ENCODE results near the gene SKIC2. TPM values are rescaled to one million over a fixed set of nuclear protein-coding genes. Genes with fewer than 3 reads are reported as not detected.

SKIC2 gene
- total RNA-seq, 3 donors from 2014 or later (not counting 1 experiment from before 2014, with no cell fraction given), result 119 to 184 (median 151) TPM

DNA sequence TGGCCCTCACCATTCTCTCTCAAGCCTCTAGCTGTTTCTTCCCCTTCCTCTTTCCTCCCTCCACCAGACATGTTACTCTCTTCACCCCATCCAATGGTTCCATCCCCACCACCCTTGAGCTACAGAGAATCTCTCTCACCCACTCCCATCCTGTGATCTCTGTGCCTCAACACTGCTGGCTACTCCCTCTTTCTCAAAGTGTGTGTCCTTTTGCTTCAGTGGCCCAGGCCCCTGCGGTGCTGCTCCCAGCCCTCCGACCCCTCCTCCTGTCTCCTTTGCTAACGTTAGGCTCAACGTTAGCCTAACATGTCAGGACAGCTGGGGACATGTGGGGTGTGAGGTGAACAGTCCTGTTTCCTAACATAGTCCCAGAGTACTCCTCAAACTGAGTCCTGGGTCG is 6.1 kb upstream of the SKIC2 start:
- H3K9me3 Mint-ChIP-seq, result no peaks in the 10 kb centered on the region
- WGBS (ENCODE audit: insufficient coverage), result 90% methylated on average over 5 of the region's 5 CpGs

DNA sequence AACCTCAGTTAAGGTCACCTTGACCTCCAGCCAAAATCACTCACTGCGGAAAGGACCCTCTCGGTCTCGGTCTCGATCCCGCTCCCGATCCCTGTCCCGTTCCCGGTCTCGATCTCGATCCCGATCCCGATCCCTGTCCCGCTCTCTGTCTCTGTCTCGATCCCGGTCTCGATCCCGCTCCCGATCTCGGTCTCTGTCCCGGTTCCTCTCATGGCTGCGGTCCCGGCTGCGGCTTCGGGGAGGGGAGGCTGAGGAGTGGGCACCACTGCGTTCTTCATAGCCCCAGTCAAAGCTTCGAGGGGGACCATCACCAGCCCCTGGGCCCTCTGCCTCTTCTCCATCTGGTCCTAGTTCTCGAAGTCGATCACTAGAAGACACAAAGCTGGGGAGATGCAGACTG is 4.5 kb upstream of the SKIC2 start:
- Mint-ChIP-seq H3K4me3 (no peak overlapping the region), H3K4me1 (peaks cover 22 to 26% of the 10 kb centered on the region in 2 donors), H3K27ac (peak overlapping the region in 1 of 2 donors; percentile 47), H3K36me3 (peaks cover 14% of the 10 kb centered on the region), H3K9me3 (no peaks in the 10 kb centered on the region), H3K27me3 (ENCODE audit: low read depth in 2 of 2) (no peaks in the 10 kb centered on the region)
- H3K4me1 ChIP-seq (ENCODE audit: control insufficient read depth, insufficient read depth, low read length), result peaks cover 12% of the 10 kb centered on the region
- 97% methylated on average over 28 of the region's 28 CpGs for WGBS (ENCODE audit: insufficient coverage)
- no peak for ATAC-seq
- no peak for DNase-seq
- H3K27ac ChIP-seq (ENCODE audit: low read length), result no peak overlapping the region
- no peak overlapping the region for H3K4me3 ChIP-seq (ENCODE audit: low read length)
- TF ChIP-seq, protein P1, sequence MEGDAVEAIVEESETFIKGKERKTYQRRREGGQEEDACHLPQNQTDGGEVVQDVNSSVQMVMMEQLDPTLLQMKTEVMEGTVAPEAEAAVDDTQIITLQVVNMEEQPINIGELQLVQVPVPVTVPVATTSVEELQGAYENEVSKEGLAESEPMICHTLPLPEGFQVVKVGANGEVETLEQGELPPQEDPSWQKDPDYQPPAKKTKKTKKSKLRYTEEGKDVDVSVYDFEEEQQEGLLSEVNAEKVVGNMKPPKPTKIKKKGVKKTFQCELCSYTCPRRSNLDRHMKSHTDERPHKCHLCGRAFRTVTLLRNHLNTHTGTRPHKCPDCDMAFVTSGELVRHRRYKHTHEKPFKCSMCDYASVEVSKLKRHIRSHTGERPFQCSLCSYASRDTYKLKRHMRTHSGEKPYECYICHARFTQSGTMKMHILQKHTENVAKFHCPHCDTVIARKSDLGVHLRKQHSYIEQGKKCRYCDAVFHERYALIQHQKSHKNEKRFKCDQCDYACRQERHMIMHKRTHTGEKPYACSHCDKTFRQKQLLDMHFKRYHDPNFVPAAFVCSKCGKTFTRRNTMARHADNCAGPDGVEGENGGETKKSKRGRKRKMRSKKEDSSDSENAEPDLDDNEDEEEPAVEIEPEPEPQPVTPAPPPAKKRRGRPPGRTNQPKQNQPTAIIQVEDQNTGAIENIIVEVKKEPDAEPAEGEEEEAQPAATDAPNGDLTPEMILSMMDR (IDR thresholded peaks at IDR 0.05), result no peak
- H3K27me3 ChIP-seq (ENCODE audit: control insufficient read depth, insufficient read depth, low read length), result no peaks in the 10 kb centered on the region
- no peaks in the 10 kb centered on the region for H3K9me3 ChIP-seq (ENCODE audit: control insufficient read depth, insufficient read depth, low read length)
- intact Hi-C loops (cut with micrococcal nuclease), result no loop called here
- H3K36me3 ChIP-seq (ENCODE audit: control insufficient read depth, insufficient read depth, low read length), result peaks cover 43% of the 10 kb centered on the region

More for the DNA sequence above, 6.1 kb upstream of the SKIC2 start:
- H3K4me3 Mint-ChIP-seq, result no peak overlapping the region
- H3K4me3 ChIP-seq (ENCODE audit: low read length), result no peak overlapping the region
- H3K27me3 ChIP-seq (ENCODE audit: control insufficient read depth, insufficient read depth, low read length), result no peaks in the 10 kb centered on the region
- H3K9me3 ChIP-seq (ENCODE audit: control insufficient read depth, insufficient read depth, low read length), result no peaks in the 10 kb centered on the region
- H3K36me3 ChIP-seq (ENCODE audit: control insufficient read depth, insufficient read depth, low read length), result peaks cover 43% of the 10 kb centered on the region
- ATAC-seq (peak in 1 of 3 donors; percentile 3), DNase-seq (no peak)
- peaks cover 14% of the 10 kb centered on the region for H3K36me3 Mint-ChIP-seq
- H3K4me1 Mint-ChIP-seq, result peaks cover 9 to 14% of the 10 kb centered on the region in 2 donors
- TF ChIP-seq, protein P1 (IDR thresholded peaks at IDR 0.05), result no peak
- peak overlapping the region in 1 of 2 donors; percentile 19 for H3K27ac Mint-ChIP-seq
- H3K4me1 ChIP-seq (ENCODE audit: control insufficient read depth, insufficient read depth, low read length), result peaks cover under 1% of the 10 kb centered on the region
- intact Hi-C loops (cut with micrococcal nuclease), result no loop called here
- no peaks in the 10 kb centered on the region for H3K27me3 Mint-ChIP-seq (ENCODE audit: low read depth in 2 of 2)
- H3K27ac ChIP-seq (ENCODE audit: low read length), result no peak overlapping the region

DNA sequence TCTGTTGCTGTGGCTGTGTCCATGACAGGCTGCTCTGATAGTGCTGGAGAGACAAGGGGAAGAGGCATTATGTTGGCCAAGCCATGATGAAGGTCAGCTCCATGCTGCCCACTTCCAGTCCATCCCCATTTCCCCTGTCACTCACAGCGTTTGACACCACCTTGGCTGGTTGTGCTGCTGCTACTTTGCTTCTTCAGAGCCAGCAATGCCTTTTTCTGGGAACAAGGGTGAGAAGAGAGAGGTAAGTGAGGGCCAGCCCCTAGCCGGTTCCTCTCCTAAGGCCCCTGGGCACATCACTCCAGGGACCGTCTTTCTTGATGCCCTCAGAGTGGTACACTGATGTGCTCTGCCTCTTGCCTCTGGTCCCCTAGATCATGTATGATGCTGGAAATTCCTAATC is 2.2 kb upstream of the SKIC2 start:
- no peaks in the 10 kb centered on the region for H3K9me3 ChIP-seq (ENCODE audit: control insufficient read depth, insufficient read depth, low read length)
- intact Hi-C loops (cut with micrococcal nuclease), result loop anchor here (5.0 kb wide), 1 partner anchor 59 kb away; the partner anchor contains the start of gene EHMT2
- H3K27ac ChIP-seq (ENCODE audit: low read length), result no peak overlapping the region
- peaks cover 60% of the 10 kb centered on the region for H3K36me3 ChIP-seq (ENCODE audit: control insufficient read depth, insufficient read depth, low read length)
- no peak for ATAC-seq
- TF ChIP-seq, protein P1 (IDR thresholded peaks at IDR 0.05), result no peak
- Mint-ChIP-seq H3K9me3 (no peaks in the 10 kb centered on the region), H3K27ac (peak overlapping the region; percentile 97 to 98), H3K4me3 (peak overlapping the region; percentile 96), H3K4me1 (peaks cover 25 to 39% of the 10 kb centered on the region in 2 donors), H3K36me3 (peaks cover 14% of the 10 kb centered on the region), H3K27me3 (ENCODE audit: low read depth in 2 of 2) (no peaks in the 10 kb centered on the region)
- no peak overlapping the region for H3K4me3 ChIP-seq (ENCODE audit: low read length)
- DNase-seq, result no peak
- 93% methylated on average over 3 of the region's 3 CpGs for WGBS (ENCODE audit: insufficient coverage)
- no peaks in the 10 kb centered on the region for H3K27me3 ChIP-seq (ENCODE audit: control insufficient read depth, insufficient read depth, low read length)
- peaks cover 22% of the 10 kb centered on the region for H3K4me1 ChIP-seq (ENCODE audit: control insufficient read depth, insufficient read depth, low read length)

DNA sequence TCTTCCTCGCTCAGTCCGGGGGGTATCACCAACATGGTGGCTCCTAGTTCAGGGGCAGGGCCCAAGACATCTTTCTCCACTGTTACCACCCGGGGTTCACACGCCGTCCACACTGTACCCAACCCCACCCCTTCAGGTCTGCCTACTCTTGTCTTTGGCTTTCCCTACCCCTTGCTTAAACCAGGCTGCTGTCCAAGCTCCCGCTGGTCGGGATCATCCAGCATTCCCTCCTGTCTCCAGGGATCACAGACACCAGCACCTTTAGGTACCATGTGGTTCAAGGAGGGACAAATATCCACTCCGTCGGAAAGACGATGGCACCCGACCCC is 599 bp upstream of the SKIC2 start:
- Histone ChIP-seq H3K27ac (ENCODE audit: low read length) (peak overlapping the region; percentile 88), H3K9me3 (ENCODE audit: control insufficient read depth, insufficient read depth, low read length) (no peaks in the 10 kb centered on the region), H3K27me3 (ENCODE audit: control insufficient read depth, insufficient read depth, low read length) (no peaks in the 10 kb centered on the region), H3K4me1 (ENCODE audit: control insufficient read depth, insufficient read depth, low read length) (peaks cover 22% of the 10 kb centered on the region), H3K36me3 (ENCODE audit: control insufficient read depth, insufficient read depth, low read length) (peaks cover 63% of the 10 kb centered on the region), H3K4me3 (ENCODE audit: low read length) (peak overlapping the region; percentile 70)
- Mint-ChIP-seq H3K4me3 (peak overlapping the region; percentile 96), H3K36me3 (peaks cover 14% of the 10 kb centered on the region), H3K4me1 (peaks cover 31 to 43% of the 10 kb centered on the region in 2 donors), H3K9me3 (no peaks in the 10 kb centered on the region), H3K27me3 (ENCODE audit: low read depth in 2 of 2) (no peaks in the 10 kb centered on the region), H3K27ac (peak overlapping the region; percentile 97 to 98)
- WGBS (ENCODE audit: insufficient coverage), result 11% methylated on average over 11 of the region's 11 CpGs
- TF ChIP-seq, protein P1 (IDR thresholded peaks at IDR 0.05), result no peak
- ATAC-seq (peak; percentile 0 to 4 (median 2)), DNase-seq (no peak)
- intact Hi-C loops (cut with micrococcal nuclease), result loop anchor here (1.0 to 5.0 kb wide), 2 partner anchors 14 to 61 kb away; partner anchors contain the start of genes DXO and EHMT2

All from natural killer cell (primary cell).